OCI-LY7 (cell line): ENCODE results near the gene CXCL8.

ENCODE experiments used
- EZH2phosphoT487 ChIP-seq: fragments of 200-600 bp; sonication (generic); IDR thresholded peaks from 2 replicates; pipeline ENCODE4 v1.6.1; 2018; ENCODE audit warnings: low read depth, borderline replicate concordance, mild to moderate bottlenecking, mixed run types, antibody characterized with exemption, low read length, moderate library complexity, mixed read lengths
- TF ChIP-seq, protein P1 (sequence below): fragments of 200-600 bp; sonication (generic); conservative IDR thresholded peaks from 2 replicates; pipeline ENCODE4 v1.5.1; 2014; ENCODE audit warnings: mild to moderate bottlenecking, antibody characterized with exemption, low read length, moderate library complexity, mixed read lengths

DNA sequence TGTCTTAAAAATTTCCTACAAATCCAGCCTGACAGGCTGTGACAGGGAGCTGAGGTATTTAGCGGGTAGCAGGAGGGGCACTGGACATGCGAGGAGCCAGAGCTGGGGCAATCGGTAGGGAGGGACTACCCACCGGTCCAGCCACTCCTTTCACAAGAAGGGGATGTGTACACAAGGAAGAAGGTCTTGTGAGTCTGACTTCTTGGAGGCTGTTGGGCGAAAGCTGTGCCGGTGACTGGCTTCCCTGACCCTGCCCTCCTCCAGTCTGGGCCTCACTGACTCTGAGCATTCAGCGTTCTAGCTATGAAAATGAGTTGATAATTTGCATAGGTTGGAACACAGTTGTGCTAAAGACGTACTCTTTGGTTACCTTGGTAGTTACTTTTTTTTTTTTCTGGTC, 12.7 kb upstream of the CXCL8 start:
- TF ChIP-seq, protein P1, sequence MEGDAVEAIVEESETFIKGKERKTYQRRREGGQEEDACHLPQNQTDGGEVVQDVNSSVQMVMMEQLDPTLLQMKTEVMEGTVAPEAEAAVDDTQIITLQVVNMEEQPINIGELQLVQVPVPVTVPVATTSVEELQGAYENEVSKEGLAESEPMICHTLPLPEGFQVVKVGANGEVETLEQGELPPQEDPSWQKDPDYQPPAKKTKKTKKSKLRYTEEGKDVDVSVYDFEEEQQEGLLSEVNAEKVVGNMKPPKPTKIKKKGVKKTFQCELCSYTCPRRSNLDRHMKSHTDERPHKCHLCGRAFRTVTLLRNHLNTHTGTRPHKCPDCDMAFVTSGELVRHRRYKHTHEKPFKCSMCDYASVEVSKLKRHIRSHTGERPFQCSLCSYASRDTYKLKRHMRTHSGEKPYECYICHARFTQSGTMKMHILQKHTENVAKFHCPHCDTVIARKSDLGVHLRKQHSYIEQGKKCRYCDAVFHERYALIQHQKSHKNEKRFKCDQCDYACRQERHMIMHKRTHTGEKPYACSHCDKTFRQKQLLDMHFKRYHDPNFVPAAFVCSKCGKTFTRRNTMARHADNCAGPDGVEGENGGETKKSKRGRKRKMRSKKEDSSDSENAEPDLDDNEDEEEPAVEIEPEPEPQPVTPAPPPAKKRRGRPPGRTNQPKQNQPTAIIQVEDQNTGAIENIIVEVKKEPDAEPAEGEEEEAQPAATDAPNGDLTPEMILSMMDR, result no peak
- TF ChIP-seq EZH2phosphoT487, result no peak
